GM12872 (cell line): ENCODE data around the gene POLG.

Source experiments
- TF ChIP-seq, protein P1 (sequence below): IDR thresholded peaks from 3 replicates; pipeline ENCODE4 v1.5.1; 2011; ENCODE audit warnings: low read depth, mild to moderate bottlenecking, low read length, moderate library complexity; ENCODE audit not compliant: insufficient read depth

POLG gene

DNA sequence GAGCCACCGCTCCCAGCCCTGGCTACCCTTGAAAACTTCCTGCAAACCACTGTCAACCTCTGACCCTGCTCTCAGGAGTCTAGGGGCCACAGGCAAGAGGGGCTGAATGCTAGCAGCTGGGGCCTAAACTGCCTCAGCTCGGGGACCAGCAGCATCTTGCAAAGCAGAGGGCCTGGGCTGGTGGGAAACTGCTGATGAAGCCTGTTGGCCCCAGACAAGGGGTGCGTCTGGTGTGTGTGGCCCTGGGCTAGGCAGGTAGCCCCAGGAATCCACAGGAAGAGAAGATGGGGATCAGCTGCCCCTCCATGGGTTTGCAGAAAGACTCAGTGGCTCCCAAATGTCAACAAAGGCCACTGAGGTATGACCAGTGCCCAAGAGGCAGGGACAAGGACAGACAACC is 8.2 kb upstream of the POLG start:
- TF ChIP-seq, protein P1, sequence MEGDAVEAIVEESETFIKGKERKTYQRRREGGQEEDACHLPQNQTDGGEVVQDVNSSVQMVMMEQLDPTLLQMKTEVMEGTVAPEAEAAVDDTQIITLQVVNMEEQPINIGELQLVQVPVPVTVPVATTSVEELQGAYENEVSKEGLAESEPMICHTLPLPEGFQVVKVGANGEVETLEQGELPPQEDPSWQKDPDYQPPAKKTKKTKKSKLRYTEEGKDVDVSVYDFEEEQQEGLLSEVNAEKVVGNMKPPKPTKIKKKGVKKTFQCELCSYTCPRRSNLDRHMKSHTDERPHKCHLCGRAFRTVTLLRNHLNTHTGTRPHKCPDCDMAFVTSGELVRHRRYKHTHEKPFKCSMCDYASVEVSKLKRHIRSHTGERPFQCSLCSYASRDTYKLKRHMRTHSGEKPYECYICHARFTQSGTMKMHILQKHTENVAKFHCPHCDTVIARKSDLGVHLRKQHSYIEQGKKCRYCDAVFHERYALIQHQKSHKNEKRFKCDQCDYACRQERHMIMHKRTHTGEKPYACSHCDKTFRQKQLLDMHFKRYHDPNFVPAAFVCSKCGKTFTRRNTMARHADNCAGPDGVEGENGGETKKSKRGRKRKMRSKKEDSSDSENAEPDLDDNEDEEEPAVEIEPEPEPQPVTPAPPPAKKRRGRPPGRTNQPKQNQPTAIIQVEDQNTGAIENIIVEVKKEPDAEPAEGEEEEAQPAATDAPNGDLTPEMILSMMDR: no peak

DNA sequence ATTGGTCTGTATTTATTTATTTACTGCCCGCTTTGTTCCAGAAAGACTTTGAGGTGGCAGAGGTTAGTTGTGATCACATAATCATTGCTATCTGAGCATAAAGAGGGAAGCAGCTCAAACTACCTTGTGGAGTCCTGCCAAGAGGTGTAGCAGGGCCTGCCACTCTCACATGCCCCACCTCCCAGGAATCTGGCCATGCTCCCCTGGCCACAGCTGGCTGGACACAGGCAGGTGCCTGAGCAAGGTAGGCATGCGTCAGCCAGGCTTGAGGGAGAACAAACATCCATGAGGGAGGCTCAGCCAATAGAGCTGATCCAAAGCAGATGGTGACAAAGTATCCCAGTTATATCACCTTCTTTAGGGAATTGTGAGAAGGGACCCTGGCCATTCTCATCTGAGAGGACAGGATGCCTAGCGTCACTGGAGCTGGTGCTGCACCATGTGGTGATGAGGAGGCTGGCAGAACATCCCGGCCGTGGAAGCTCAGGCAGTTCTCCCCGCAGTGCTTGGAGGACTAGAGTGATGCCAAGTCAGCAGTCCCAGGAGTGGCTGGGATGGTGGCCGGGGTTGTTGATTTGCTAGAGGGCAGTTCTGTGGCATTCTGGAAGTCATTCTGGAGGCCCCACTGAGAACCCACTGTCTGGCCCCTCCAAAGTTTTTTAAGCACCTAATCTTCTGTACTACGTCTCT is 6.8 kb upstream of the POLG start:
- TF ChIP-seq, protein P1: no peak

GRCh38 chr15:89340573-89340972 is 5.9 kb upstream of the POLG start:
- TF ChIP-seq, protein P1: no peak

DNA sequence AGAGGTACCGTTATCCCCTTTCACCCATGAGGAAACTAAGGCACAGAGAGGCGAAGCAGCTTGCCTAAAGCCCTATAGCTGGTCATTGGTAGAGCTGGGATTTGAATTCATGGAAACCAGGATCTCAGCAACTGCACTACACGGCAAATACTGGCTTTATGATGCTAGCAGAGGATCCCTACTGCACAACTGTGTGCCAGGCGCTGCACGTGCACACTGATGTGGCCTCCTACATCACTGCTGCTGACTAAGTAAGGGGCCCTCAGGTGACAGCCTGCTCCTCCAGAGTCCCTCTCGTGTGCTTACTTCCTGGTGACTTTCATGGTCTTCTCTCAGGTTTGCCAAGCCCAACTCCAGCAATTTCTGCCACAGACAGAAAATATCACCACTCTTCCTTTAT is 3.4 kb upstream of the POLG start:
- TF ChIP-seq, protein P1: no peak

GRCh38 chr15:89335298-89336041 is 846 bp upstream of the POLG start:
- TF ChIP-seq, protein P1: no peak

DNA sequence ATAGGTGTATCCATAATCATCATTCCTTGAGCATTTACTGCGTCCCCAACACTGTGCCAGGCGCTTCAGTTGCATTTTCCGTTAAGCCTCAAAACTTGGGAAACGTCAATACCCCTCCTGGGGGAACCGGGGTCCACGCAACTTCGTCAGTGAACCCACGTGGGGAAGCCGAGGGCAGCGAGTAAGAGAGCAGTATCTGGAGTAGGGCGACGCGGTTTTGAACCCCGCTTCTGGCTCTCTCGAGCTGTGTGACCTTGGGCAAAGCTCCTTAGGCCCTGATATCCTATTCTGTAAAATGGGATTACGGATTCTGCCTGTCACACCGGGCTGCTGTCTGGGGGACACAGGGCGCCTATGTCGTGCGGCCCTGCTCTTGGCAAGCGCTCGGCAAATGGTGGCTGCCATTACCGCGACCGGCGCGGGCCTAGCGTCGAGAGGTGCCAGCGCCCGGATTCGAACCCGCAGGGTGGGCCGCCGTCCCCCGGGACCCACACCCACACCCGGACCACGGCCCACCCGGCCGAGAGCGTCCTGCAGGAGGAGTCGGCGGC is 590 bp downstream of the POLG start:
- TF ChIP-seq, protein P1: no peak

GRCh38 chr15:89333011-89333860 is 1.4 kb downstream of the POLG start:
- TF ChIP-seq, protein P1: no peak
